Measurements from ENCODE around the gene LARP1.

The LARP1 gene

GRCh38 chr5:154764967-154765366 is 9.8 kb downstream of the LARP1 start:
- no peak for DNase-seq

GRCh38 chr5:154765396-154765925 is 10.3 kb downstream of the LARP1 start:
- DNase-seq = no peak

- no peak for DNase-seq
Measured at GRCh38 chr5:154766558-154767281, 11.5 kb downstream of the LARP1 start.

GRCh38 chr5:154767576-154767975 is 12.4 kb downstream of the LARP1 start:
- DNase-seq = no peak

GRCh38 chr5:154768207-154768606 is 13.0 kb downstream of the LARP1 start:
- DNase-seq = no peak

GRCh38 chr5:154770111-154770510 is 14.9 kb downstream of the LARP1 start:
- DNase-seq = no peak

GRCh38 chr5:154771383-154771901 is 16.3 kb downstream of the LARP1 start:
- no peak for DNase-seq

- DNase-seq = no peak
Measured at GRCh38 chr5:154773326-154773725, 18.1 kb downstream of the LARP1 start.

GRCh38 chr5:154776167-154776566 is 21.0 kb downstream of the LARP1 start:
- DNase-seq = no peak

- no peak for DNase-seq
Measured at GRCh38 chr5:154778534-154778933, 23.4 kb downstream of the LARP1 start.

GRCh38 chr5:154779105-154779504 is 23.9 kb downstream of the LARP1 start:
- no peak for DNase-seq

GRCh38 chr5:154780128-154780527 is 25.0 kb downstream of the LARP1 start:
- DNase-seq = no peak

GRCh38 chr5:154782326-154782725 is 27.1 kb downstream of the LARP1 start:
- no peak for DNase-seq

GRCh38 chr5:154782812-154783592 is 27.8 kb downstream of the LARP1 start:
- no peak for DNase-seq

- DNase-seq = no peak
Measured at GRCh38 chr5:154783774-154784460, 28.7 kb downstream of the LARP1 start.

GRCh38 chr5:154784856-154785255 is 29.7 kb downstream of the LARP1 start:
- DNase-seq = no peak

- no peak for DNase-seq
Measured at GRCh38 chr5:154786414-154786813, 31.2 kb downstream of the LARP1 start.

GRCh38 chr5:154788212-154788611 is 33.0 kb downstream of the LARP1 start:
- DNase-seq = no peak

- no peak for DNase-seq
Measured at GRCh38 chr5:154791535-154791934, 36.4 kb downstream of the LARP1 start.

- DNase-seq = no peak
Measured at GRCh38 chr5:154793599-154794524, 38.7 kb downstream of the LARP1 start.

- no peak for DNase-seq
Measured at GRCh38 chr5:154794525-154795234, 39.5 kb downstream of the LARP1 start.

- no peak for DNase-seq
Measured at GRCh38 chr5:154795235-154795596, 40.0 kb downstream of the LARP1 start.

Data from NCI-H1105 treated with DMSO at 0.1 percent for 48 hours (cell line).